Ureter (tissue), 1 donor: ENCODE measurements around the gene ABCA7. TPM values are rescaled to one million over a fixed set of nuclear protein-coding genes. Genes with fewer than 3 reads are reported as not detected.

Source experiments
- DNase-seq: peaks from one replicate; pipeline ENCODE4 v3.0.0-alpha.2; 2020; ENCODE audit warnings: low spot score
- total RNA-seq: library from RNA; stranded (reverse); gene quantifications from one replicate; pipeline ENCODE4 v1.2.4, GENCODE V29; 2023
- donor health status: DM: yes; HTN: yes; CAD: no.

Gene ABCA7
- total RNA-seq, 1 donor from 2014 or later = 21.4 TPM

DNA sequence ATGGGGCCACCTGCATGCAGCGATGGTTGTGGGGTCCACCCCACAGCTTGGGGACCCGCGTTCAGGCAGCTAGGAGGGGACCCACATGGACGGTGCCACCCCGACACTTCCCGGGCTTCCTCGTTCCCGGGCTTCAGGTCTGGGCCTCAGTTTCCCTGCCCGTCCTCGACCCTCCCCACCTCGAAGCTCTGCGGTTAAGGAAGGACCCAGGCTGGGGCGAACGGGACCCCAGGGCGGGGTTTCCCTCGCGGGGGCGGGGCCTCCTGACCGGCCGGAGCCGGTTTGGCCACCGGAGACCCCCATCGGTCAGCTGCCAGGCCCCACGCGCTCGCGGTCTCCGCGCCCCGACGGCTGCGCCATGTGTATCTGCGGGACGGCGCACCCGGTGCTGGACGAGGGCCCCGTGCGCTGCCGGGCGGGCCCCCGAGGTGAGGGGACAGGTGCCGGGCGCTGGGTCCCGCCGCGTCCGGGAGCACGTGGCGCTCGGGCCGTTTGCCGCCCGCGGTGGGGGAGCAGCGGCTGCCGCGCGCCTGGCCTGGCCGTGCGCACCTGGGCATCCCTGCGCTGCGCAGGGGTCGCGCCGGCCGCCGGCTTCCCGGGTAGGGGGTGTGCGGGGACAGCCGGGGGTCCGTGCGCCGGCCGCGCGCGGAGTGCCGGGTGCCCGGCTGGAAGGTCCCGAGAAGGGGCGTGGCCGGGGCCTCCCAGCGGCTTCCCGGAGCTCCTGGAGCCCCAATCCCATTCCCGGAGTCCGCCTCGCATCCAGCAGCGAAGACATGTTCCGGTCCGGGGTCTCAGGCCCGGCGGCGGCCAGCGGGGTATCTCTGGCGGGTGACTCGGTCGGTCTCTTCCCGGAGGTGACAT, 31.3 kb downstream of the ABCA7 start:
- no peak for DNase-seq

- no peak for DNase-seq
Measured at GRCh38 chr19:1072371-1073015, 32.6 kb downstream of the ABCA7 start.

GRCh38 chr19:1073063-1073955, 33.4 kb downstream of the ABCA7 start:
- no peak for DNase-seq

DNA sequence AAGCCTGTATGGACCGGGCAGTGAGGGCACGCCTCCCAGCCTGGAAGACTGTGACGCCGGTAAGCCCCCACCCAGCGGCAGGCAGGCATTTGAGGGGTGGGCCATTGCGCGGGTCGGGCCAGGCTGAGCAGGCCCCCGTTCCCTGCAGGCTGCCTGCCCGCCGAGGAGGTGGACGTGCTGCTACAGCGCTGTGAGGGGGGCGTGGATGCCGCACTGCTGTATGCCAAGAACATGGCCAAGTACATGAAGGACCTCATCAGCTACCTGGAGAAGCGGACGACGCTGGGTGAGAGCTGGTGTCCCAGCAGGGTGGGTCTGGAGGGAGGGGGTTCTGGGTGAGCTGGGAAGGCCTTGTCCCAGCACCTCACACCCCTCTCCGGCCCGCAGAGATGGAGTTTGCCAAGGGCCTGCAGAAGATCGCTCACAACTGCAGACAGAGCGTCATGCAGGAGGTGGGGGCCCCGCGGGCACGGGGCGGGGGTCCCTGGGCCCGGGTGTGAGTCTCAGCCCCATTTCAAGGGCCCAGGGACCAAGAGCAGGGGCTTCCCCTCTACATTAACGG, 34.1 kb downstream of the ABCA7 start:
- no peak for DNase-seq

- peak; percentile 89 for DNase-seq
Measured at GRCh38 chr19:1074544-1075283, 34.8 kb downstream of the ABCA7 start.

- no peak for DNase-seq
Measured at GRCh38 chr19:1076046-1076386, 36.1 kb downstream of the ABCA7 start.

- peak; percentile 79 for DNase-seq
Measured at GRCh38 chr19:1076951-1077350, 37.0 kb downstream of the ABCA7 start.

GRCh38 chr19:1079566-1080111, 39.7 kb downstream of the ABCA7 start:
- no peak for DNase-seq

- no peak for DNase-seq
Measured at GRCh38 chr19:1080360-1081161, 40.7 kb downstream of the ABCA7 start.

- no peak for DNase-seq
Measured at GRCh38 chr19:1081301-1082164, 41.6 kb downstream of the ABCA7 start.

- peak; percentile 88 for DNase-seq
Measured at GRCh38 chr19:1082165-1082927, 42.4 kb downstream of the ABCA7 start.

GRCh38 chr19:1082928-1083816, 43.3 kb downstream of the ABCA7 start:
- DNase-seq = no peak

DNA sequence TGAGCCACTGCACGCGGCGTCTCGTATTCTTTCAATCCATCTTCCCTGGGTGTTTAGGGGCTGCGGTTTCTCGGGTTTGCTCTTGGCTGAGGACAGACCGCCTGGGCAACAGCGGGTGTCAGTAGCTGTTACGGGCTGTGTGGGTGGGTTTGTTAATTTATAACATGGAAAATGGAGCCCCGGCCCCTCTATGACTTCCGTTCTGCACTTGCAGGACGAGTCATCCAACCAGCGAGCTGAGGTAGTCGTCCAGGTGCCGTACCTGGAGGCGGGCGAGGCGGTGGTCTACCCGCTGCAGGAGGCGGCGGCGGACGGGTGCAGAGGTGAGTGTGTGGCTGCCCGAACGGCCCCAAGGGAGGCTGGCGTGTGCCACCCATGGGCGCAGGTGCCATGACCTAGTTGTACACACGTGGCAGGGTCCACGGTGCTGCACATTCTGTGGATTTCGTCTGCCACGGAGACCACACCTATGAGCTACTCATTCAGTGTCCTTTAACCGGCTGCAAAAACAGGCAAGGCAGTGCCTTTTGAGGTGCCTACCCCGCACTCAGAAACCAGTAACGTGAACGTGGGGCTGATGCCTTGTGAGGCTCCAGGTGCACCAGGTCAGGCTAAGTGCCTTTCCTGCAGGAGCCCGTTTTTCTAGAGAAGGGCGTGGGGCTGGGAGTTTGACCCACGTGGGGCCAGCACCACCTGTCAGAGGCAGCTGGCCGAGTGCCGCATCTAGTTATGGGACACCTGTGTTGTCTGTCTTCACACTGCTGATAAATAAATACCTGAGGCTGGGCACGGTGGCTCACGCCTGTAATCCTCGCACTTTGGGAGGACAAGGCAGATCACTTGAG, 44.3 kb downstream of the ABCA7 start:
- DNase-seq = no peak

DNA sequence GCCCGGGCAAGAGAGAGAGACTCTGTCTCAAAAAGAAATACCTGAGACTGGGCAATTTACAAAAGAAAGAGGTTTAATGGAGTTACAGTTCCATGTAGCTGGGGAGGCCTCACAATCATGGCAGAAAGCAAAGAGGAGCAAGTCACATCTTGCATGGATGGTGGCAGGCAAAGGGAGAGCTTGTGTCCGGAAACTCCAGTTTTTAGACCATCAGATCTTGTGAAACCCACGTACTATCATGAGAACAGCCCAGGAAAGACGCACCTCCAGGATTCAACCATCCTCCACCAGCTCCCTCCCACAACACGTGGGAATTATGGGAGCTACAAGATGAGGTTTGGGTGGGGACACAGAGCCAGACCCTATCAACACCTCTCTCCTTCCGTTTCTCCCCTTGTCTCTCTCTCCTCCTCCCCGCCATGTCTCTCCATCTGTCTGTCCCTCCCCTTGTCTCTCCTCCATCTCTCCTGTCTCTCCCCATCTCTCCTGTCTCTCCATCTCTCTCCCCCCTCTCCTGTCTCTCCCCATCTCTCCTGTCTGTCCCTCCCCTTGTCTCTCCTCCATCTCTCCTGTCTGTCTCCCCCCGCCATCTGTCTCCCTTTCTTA, 45.2 kb downstream of the ABCA7 start:
- no peak for DNase-seq

GRCh38 chr19:1085676-1086442, 46.0 kb downstream of the ABCA7 start:
- DNase-seq = no peak
